DMS153 treated with DMSO at 0.1 percent for 48 hours (cell line): Measurements from ENCODE around the gene SEC61G.

Experiments
- DNase-seq: peaks from one replicate; lab custom pipeline; 2025; ENCODE audit not compliant: unreplicated experiment; lab: John Stamatoyannopoulos, UW

The SEC61G gene

DNA sequence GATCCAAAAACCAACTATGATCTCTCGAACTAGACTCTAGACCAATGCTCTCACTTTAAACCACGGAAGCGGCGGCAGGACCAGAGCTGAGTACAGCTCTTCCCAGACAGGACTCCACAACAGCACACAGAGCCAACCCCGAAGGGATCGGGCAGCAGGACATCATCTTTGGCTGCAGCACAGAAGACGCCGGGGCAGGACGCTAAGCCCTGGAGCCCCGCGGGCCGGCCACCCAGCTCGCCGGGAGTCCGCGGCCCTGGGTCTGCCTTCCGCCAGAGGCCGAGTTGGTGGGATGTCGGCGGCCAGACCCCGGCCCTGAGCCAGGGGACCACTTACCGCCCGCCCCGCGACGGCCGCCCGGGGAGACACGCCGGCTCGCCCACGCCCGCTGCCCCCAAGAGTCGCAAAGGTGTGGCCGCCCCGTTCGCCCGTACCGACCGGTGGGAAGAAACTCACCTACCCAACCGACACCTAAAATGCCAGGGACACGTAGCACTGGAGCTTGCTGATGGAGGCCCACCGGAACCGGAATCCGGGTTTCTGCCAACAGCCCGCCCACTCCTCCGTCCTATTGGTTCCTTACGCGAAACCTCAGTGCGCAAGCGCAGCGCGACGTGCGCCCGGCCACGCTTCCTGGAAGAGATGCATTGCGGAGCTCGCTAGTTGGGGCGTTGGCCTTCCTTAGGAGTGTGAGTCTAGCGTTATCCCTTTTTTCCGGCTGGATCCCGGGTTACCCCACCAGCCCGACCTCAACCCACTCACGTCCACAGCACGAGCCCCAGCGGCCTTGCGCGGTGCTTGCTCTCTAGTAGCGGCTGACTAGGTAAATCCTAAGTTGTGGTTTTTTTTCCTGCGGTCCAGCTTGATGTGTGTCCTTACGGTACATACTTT is at the start of gene SEC61G:
TSS of gene SEC61G (minus strand) at position 510 of the 891 bp plus-strand sequence. CDS start 1,623 bp downstream, outside the sequence.
- DNase-seq, result peak; percentile 91

DNA sequence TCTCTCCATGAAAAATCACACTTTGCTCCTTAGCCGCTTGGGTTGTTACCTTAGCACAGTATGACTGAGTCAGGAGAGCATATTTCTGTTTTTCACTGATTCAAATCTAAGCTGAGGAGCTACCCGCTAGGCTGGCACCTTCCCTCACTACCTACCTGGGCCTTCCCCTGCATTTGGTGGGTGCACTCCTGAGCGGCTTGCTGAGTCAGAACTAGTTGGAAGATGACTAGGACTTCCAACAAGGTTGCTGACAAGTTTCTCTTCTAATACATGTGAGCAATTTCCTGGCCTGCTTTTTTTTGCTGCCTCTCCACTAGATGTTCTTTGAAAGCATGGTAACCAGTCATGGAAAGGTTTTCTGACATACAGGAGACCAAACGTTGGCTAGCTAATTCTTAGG is 43.8 kb upstream of the SEC61G start:
- DNase-seq, result no peak

DNA sequence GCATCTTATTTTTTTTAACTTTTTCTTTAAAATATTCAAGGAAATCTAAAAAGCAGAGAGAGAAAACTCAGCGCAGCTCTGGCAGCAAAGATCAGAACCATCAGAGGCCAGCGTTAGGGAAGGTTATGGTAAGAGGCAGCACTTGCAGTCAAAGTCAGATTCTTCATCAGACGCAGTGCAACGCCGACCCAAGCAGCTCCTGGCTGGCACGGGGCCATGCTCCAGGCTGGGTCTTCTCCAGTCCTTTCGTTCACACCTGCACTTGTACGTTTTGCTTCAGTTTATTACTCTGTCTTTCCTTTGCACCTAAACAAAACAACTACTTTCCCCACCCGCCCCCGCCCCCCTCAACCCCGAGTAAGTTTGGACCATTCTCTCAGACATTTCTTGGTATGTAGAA is 43.1 kb upstream of the SEC61G start:
- no peak for DNase-seq

DNA sequence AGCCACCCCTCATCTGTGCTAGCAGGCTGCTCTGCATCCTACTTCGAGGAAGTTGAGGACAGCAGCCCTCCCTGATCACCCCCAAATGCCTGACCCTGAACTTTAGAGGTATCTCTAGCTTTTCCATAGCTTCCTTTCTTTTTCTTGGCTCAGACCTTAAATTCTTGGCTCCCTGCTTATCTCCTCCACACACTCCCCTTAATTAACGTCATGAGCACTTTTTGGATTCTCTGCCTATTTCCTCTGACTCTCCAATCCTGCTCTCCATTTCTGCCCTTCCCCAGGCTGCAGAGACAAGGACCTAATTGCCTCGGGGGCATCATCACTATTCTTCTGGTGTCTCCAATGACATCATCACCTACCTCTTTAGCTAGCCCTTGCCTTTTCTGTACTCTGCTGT is 40.8 kb upstream of the SEC61G start:
- DNase-seq, result no peak

DNA sequence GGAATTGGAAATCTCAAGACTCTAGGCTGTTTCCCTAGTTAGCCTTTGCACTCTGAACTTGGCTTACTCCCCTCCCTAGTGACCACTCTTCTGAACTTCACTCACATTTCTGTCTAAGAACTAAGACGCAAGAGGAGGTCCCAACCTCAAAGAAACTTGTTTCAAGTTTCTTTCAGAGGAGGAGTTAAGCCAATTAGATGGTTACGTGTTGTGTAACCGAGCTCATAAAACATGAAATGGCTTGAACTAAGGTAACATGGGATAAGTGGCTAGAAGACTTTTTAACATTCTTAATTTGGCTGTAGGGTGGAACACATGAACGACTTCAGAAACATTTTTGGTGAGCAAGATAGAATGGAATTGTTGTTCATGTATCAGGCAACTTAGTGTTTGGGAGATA is 39.5 kb upstream of the SEC61G start:
- no peak for DNase-seq

DNA sequence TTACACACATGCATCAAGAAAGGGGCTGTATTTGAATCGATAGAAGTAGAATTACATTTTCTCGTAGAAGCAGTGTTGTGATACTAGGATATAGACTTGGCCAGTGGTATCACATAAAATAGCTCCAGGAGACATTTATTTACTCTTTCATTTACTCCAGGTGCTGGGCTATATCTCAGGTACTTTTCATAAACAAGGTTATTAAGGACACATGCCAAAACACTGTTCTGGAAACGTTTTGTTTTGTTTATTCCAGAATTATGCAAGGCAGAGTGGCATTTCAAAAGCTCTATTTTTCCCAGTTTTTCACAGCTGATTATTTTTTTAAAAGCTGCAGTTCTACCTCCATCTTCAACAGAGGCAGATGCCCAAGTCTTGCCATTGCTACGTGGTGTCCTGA is 37.8 kb upstream of the SEC61G start:
- no peak for DNase-seq

DNA sequence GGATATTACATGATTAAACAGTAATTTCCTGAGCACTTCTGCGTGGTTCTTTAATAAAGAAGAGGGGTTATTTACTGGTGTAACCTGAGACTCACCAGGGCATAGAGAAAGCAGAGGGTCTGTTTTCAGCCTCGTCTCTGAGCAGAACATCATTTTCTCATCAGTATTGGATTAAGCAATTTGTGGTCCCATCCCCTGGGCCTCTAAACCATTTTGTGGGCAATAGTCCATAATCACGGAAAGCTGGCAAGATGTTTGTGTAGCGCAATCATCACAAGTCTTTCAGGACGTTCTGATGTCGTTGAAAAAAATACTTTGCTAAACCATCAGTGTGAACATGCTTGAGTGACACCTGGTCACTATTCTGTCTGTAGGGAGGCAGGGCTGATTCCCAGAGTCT is 37.1 kb upstream of the SEC61G start:
- no peak for DNase-seq

DNA sequence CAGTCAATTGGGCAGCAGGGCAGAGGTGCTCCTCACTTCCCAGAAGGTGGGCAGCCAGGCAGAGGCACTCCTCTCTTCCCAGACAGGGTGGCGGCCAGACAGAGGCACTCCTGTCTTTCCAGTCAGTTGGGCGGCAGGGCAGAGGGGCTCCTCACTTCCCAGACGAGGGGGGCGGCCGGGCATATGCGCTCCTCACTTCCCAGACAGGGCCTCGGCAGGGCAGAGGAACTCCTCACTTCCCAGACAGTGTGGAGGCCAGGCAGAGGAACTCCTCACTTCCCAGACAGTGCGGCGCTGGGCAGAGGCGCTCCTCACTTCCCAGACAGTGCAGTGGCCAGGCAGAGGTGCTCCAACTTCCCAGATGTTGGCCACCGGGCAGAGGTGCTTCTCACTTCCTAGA is 33.4 kb upstream of the SEC61G start:
- DNase-seq, result no peak

DNA sequence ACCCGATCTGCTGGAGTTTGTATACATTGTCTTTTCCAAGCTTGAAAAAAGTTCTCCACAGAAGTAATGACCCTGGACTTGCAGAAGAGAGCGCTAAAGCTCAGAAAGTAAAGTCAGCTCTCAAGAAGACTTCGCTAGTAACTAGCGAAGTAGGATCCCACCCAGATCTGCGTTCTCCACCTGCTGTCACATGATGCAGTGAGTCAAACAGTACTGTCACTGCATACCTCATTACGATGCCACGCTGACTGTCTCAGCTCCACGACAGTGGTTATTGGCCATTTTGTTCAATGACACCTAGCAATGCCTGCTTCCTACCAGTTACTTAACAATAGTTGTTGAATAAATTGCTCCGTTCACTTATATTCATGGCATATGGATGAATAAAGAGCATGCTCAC is 29.7 kb upstream of the SEC61G start:
- peak; percentile 50 for DNase-seq

DNA sequence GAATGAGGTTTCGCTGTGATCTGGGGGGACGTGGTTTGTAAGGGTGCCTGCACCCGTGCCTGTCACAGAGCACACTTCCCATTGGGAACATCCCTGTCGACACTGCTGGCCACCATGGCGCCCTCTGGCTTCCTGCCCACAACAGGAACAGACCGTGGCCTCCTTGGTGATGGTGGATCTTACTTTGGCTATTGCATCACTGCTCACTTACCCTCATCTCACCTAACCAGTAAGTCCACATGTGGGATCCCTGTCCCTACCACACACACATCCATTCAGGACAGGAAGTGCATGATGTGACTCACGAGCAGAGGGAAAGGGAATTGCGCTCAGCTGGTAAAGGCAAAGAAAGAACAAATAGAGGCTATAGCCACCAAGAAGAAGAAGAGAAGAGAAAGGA is 26.2 kb upstream of the SEC61G start:
- DNase-seq, result no peak

DNA sequence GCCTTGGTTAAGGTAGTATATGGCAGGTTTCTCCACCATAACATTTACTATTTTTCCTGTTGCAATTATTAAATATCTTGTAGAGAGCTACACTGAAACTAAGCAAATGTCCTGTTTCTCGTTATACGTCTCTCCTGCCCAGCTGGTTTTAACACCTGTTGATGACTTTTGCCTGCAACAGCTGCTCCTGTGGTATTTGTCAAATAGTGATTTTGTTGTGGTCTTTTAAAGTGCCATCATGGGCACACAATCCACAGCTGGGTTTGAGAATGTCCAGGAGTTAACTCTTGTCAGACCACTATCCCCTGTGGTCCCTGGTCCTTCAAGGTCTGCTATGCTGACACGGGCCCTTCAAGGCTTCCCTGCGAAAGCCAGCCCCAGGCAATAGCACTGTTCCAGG is 24.9 kb upstream of the SEC61G start:
- DNase-seq, result no peak

DNA sequence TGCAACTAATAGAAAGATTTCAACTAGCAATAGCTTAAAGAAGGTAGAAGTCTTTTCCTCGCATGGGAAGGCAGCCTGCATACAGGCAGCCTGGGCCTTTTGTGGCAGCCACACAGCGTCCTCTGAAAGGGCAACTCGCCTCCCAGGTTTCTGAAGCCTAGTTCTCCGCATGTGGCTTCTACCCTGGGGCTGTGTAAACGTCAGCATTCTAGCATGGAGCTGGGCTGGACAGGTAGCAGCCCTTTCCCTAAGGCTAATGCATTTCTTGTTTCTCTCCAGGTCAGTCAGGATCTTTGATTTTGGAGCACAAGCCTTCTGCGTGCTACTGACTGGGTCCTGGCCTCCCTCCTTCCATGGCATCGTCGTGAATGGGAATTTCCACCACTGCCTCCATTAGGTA is 23.8 kb upstream of the SEC61G start:
- no peak for DNase-seq

DNA sequence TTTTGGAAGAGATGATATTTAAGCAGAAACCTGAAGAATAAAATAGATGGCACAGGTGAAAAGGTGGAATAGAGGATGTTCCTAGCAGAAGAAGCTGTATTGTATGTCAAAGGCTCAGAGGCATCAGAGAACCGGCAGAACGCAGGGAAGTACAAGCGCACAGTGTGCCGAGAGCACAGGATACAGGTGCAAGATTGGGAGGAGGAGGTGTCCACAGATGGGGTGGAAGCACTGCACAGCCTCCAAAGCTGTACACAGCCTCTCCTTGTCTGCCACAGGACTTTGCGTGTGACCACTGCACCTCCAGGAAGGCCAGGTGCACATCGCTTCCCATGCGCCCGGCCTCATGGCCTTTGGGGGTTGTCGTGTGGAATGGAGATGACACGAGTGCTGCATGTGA is 23.3 kb upstream of the SEC61G start:
- DNase-seq, result no peak

DNA sequence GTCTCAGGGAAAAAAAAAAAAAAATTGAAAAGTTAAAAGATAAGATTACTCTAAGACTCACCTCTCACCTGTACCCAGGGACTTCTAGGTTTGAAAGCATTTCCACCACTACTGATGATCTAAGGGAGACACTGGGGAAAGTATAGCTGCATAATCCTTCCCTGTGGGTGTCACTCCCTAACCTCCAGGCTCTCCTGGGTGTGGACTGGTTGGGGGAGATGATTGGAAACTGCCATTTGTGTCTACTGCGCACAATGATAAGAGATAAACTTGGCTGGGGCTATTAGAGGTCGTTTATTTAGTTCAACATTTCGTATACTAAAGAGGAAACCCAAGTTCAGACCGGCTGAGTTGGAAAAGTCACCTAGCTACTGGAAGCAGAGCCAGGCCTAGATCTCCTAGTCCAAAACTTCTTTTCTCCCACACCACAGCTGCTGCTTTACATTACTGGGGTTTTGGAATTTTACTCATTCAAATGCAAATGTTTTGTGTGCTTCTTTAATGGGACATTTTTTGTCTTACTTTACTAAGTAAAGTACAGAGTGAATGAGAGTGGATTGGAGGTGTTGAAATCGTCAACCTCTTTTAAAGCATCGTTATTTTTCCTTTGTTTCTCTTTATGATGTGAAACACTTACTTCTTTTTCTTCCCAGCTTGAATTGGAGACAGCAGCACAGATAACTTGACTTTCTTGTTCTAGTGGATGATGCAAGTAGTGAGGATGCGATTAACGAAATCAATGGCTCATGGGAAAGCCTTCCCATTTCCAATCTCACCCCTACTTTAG is 22.3 kb upstream of the SEC61G start:
- DNase-seq, result no peak

DNA sequence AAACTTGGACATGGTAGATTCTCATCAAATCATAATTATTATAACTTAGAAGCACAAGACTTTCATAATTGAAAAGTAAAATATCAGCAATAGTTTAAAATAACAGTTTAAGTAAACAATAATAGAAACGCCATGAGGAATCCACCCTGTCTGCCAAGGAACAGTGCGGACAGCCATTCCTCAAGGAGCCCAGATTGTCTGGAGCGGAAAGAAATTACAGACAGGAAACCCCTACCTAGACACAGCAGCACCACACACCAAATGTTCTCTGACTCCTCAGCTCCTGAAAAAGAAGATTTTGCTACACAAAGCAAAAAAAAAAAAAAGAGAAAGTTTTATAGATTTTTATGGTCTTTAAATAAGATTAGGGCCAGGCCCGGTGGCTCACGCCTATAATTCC is 21.5 kb upstream of the SEC61G start:
- DNase-seq, result no peak

DNA sequence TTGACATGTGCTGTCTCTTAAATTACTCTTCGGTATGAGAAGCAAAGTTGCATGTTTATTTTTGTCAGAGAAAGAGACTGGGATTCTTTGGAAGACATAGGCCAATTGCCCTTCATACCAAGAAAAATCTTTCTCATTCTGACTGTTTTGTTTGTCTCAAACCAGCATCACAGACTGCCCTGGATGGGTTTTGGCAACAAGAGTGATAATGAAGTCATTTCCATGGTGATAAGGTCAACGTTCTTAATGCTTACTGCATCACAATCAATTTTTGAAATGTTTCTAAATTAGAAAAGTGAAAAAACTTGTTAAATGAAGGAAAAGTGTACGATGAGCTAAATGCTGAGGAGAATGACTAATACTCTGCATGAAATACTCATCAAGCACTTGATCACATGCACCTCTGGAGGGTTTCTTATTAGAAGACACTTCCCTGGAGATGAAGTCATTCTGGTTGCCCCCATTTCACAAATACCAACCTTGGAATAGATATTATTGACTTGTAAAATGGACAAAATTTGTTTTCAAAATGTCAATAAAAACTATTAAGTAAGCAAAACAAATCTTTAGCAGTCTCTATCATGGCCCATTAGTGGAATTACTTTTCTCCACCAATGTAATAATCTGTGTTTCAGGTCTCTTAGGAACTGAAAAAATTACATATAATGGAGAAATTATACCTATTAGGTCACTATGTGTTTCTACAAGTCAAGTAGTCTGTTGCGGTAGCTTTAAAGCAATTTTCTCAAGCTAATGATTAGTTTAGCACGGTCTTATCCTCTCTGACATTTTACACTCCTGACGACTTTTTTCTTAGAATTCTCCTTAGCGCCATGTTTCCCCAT is 19.9 kb upstream of the SEC61G start:
- no peak for DNase-seq

DNA sequence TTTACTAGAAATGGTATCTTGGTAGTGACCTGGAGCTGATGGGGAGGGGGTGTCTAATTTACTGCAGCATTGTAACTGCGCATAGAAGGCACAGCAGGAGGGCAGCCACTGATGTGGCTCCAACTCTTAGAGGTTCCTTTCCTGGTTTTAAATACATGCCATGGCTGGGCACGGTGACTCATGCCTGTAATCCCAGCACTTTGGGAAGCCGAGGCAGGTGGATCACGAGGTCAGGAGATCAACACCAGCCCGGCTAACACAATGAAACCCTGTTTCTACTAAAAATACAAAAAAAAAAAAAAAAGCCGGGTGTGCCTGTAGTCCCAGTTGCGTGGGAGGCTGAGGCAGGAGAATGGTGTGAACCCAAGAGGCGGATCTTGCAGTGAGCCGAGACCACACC is 19.2 kb upstream of the SEC61G start:
- no peak for DNase-seq

DNA sequence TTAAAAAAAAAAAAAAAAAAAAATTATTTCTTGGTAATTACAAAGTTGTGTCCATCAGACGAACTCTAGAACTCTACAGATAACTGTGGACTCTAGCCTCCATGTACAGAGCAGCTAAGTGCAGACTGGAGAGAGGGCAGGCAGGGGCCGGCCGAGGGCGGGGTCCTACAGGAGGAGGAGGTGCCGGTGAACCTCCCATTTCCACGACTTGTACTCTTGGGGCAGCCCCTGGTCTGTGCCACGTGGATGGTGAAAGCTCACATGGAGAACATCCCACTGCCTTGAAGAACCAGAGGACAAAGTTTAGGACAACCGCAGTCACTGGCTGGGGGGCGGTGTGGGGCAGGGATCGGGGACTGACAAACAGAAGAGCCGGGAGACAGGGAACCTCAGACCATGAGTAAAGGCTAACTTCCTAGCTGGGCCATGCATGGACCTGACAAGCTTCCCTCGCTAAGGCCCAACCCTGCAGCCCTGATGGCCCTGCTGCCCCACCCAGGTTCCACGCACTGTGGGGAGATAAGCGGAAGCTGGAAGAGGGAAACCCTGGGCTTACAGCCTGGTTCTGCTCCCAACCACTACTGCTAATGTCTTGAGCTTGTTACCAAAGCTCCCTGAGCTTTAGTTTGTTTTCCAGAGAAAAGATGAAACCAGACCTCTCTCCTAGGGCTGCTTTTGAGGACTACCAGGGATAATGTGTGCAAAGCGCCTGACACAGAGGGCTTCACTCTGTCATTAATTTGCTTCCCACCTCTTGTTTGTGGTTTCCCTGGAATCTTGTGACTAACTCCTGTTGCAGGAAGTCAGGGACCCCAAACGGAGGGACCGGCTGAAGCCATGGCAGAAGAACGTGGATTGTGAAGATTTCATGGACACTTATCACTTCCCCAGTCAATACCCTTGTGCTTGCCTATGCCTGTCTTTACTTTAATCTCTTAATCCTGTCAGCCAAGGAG is 16.1 kb upstream of the SEC61G start:
- no peak for DNase-seq

DNA sequence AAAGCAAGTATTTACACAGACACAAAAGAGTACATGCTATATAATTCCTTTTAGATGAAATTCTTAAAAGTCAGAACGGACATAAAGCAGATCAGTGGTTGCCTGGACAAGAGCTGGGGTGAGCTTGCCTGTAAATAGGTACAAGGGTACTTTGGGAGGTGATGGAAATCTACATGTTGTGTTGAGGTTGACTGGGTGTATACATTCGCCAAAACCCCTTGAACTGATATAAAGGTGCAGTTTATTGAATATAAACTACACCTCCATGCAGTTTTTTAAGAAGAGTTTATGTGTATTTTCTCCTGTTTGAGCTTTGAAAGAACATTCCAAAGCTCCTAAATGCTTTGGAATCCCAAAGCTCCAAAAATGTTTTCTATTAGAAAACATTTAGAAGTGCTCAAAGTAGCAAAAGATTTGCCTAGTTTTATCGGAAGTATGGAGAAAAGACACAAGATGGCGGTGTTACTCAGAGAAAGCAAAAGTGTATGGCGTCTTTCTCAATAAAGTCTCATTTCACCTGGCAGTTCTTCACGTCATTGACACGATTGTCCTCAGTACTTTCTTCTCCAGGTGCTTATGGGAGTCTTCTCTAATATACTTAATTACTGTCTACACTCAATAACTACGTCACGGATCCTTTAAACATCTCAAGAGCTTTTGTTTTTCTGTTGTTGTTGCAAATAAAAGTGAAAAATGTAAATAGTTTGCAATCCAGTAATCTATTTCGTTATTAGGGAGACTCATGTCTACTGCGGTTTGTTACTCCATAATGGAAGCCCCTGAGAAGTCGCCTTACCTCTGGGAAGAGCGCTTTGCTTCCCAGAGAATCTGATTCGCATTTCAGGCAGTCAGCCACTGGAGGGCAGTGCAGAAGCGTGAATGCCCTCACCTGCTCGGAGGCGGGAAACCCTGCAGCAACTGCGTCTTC is 14.7 kb upstream of the SEC61G start:
- DNase-seq, result peak; percentile 72
